ENCODE results near the gene ADGRB3. TPM values are rescaled to one million over a fixed set of nuclear protein-coding genes. Genes with fewer than 3 reads are reported as not detected.

Gene ADGRB3
- total and polyA plus RNA-seq, 2 donors (not counting 3 experiments of a cell fraction or from before 2014, with no cell fraction given) = not detected

DNA sequence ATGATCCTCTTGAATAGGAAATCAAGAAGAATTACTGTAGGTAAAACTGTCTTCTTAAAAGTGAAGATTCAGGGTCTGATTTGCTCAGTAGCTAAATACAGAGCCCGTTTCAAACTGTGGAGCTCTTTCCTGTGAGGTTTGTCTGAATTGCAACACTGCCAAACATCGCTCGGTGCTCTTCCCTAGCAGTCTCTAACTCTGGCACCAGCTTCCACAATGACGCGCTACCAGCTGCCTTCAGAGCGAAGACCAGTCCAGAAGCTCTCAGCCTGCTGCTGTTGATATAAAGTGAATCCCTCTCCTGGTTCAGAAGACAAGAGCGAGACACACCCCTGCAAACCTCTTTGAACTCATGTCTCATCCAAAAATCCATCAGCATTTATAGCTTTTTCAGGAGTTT lies 714.7 kb downstream of the ADGRB3 start:
- dilution Hi-C loops (cut with MboI; ENCODE audit: extremely low pct_ligation_motif_present, low sequenced_read_pairs) = no loop called here
- TF ChIP-seq POLR2AphosphoS5 (IDR thresholded peaks at IDR 0.05; ENCODE audit: insufficient read depth, low read depth, low read length) = no peak
- TF ChIP-seq MYC (IDR thresholded peaks at IDR 0.05; ENCODE audit: low read depth, low read length) = no peak
- no peak for TF ChIP-seq JUN (IDR thresholded peaks at IDR 0.05; ENCODE audit: borderline replicate concordance, insufficient read depth, insufficient read length, low read depth)
- TF ChIP-seq FOS (IDR thresholded peaks at IDR 0.05; ENCODE audit: borderline replicate concordance, insufficient read depth, low read length) = no peak
- no peaks in the 10 kb centered on the region for H3K36me3 ChIP-seq (ENCODE audit: control insufficient read depth in 2 of 2, extremely low read depth in 1 of 2, insufficient read depth in 2 of 2, low read length in 2 of 2)
- H3K9me1 ChIP-seq (replicated peaks; ENCODE audit: control insufficient read depth, extremely low read depth, insufficient read depth, low read length) = no peaks in the 10 kb centered on the region
- FAIRE-seq (no peak), DNase-seq (ENCODE audit: low read depth, low spot score) (no peak)
- no peaks in the 10 kb centered on the region for H3K9me3 ChIP-seq (replicated peaks; ENCODE audit: control insufficient read depth, insufficient read depth, low read length)
- no peak overlapping the region for H3K27ac ChIP-seq (ENCODE audit: insufficient read depth, low read depth, low read length)
- BruUV-seq (replicated peaks) = no TSS peak
- intact Hi-C loops (cut with micrococcal nuclease) = no loop called here
- H3K4me3 ChIP-seq (replicated peaks in 1 of 3; ENCODE audit: insufficient read depth in 1 of 3, low read depth in 1 of 3, low read length in 3 of 3) = no peak overlapping the region
- no peaks in the 10 kb centered on the region for H3K79me2 ChIP-seq (ENCODE audit: control insufficient read depth, insufficient read depth, low read length)
- no peaks in the 10 kb centered on the region for H3K4me1 ChIP-seq (ENCODE audit: control insufficient read depth, extremely low read depth, insufficient read depth, low read length)
- H4K20me1 ChIP-seq (replicated peaks; ENCODE audit: control insufficient read depth, extremely low read depth, insufficient read depth, low read length) = no peaks in the 10 kb centered on the region
- POLR2A ChIA-PET = no interaction called here
- no peak overlapping the region for H3K4me2 ChIP-seq (ENCODE audit: insufficient read depth, low read length)
- H2AFZ ChIP-seq (ENCODE audit: low read depth, low read length) = no peak overlapping the region
- CTCF ChIA-PET = interaction anchor here (0.6 kb wide), 1 partner anchor 145 kb away, joined by 3 read pairs; no protein-coding TSS in a partner anchor
- H3K9ac ChIP-seq (replicated peaks; ENCODE audit: extremely low read depth, insufficient read depth, low read length) = no peak overlapping the region
- H3K27me3 ChIP-seq (ENCODE audit: control insufficient read depth in 2 of 2, insufficient read depth in 2 of 2, low read length in 2 of 2) = no peaks in the 10 kb centered on the region

- TF ChIP-seq, protein P1, sequence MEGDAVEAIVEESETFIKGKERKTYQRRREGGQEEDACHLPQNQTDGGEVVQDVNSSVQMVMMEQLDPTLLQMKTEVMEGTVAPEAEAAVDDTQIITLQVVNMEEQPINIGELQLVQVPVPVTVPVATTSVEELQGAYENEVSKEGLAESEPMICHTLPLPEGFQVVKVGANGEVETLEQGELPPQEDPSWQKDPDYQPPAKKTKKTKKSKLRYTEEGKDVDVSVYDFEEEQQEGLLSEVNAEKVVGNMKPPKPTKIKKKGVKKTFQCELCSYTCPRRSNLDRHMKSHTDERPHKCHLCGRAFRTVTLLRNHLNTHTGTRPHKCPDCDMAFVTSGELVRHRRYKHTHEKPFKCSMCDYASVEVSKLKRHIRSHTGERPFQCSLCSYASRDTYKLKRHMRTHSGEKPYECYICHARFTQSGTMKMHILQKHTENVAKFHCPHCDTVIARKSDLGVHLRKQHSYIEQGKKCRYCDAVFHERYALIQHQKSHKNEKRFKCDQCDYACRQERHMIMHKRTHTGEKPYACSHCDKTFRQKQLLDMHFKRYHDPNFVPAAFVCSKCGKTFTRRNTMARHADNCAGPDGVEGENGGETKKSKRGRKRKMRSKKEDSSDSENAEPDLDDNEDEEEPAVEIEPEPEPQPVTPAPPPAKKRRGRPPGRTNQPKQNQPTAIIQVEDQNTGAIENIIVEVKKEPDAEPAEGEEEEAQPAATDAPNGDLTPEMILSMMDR (IDR thresholded peaks at IDR 0.05; ENCODE audit: extremely low read depth in 1 of 2, insufficient read depth in 1 of 2, low read depth in 1 of 2, low read length in 2 of 2) = no peak
- TF ChIP-seq MYC (IDR thresholded peaks at IDR 0.05; ENCODE audit: low read depth, low read length) (no peak), JUN (IDR thresholded peaks at IDR 0.05; ENCODE audit: borderline replicate concordance, insufficient read depth, insufficient read length, low read depth) (no peak), FOS (IDR thresholded peaks at IDR 0.05; ENCODE audit: borderline replicate concordance, insufficient read depth, low read length) (no peak)
- Histone ChIP-seq H4K20me1 (replicated peaks; ENCODE audit: control insufficient read depth, extremely low read depth, insufficient read depth, low read length) (no peaks in the 10 kb centered on the region), H3K4me1 (ENCODE audit: control insufficient read depth, extremely low read depth, insufficient read depth, low read length) (no peaks in the 10 kb centered on the region), H2AFZ (ENCODE audit: low read depth, low read length) (no peak overlapping the region), H3K27me3 (ENCODE audit: control insufficient read depth in 2 of 2, insufficient read depth in 2 of 2, low read length in 2 of 2) (no peaks in the 10 kb centered on the region), H3K9ac (replicated peaks; ENCODE audit: extremely low read depth, insufficient read depth, low read length) (no peak overlapping the region), H3K4me2 (ENCODE audit: insufficient read depth, low read length) (no peak overlapping the region), H3K9me1 (replicated peaks; ENCODE audit: control insufficient read depth, extremely low read depth, insufficient read depth, low read length) (no peaks in the 10 kb centered on the region), H3K27ac (ENCODE audit: insufficient read depth, low read depth, low read length) (no peak overlapping the region), H3K4me3 (replicated peaks in 1 of 3; ENCODE audit: insufficient read depth in 1 of 3, low read depth in 1 of 3, low read length in 3 of 3) (no peak overlapping the region), H3K9me3 (replicated peaks; ENCODE audit: control insufficient read depth, insufficient read depth, low read length) (no peaks in the 10 kb centered on the region), H3K36me3 (ENCODE audit: control insufficient read depth in 2 of 2, extremely low read depth in 1 of 2, insufficient read depth in 2 of 2, low read length in 2 of 2) (no peaks in the 10 kb centered on the region), H3K79me2 (ENCODE audit: control insufficient read depth, insufficient read depth, low read length) (no peaks in the 10 kb centered on the region)
- DNase-seq (ENCODE audit: low read depth, low spot score) (no peak), FAIRE-seq (no peak)
- CTCF ChIA-PET = no interaction called here
- BruUV-seq (replicated peaks) = no TSS peak
- POLR2A ChIA-PET = no interaction called here
- dilution Hi-C loops (cut with MboI; ENCODE audit: extremely low pct_ligation_motif_present, low sequenced_read_pairs) = no loop called here
- intact Hi-C loops (cut with micrococcal nuclease) = no loop called here
Measured at GRCh38 chr6:69362209-69362608, 727.1 kb downstream of the ADGRB3 start.
